Upper lobe of right lung (tissue), 1 donor: ENCODE measurements around the gene SLC8B1. TPM values are rescaled to one million over a fixed set of nuclear protein-coding genes. Genes with fewer than 3 reads are reported as not detected.

Experiments used
- ATAC-seq: fragments of 200-7000 bp; cut with Tn5 transposase; one replicate; pipeline ENCODE4 v1.9.1; 2020; ENCODE audit warnings: mild to moderate bottlenecking, moderate library complexity
- DNase-seq: peaks from one replicate; pipeline ENCODE4 v3.0.0-alpha.2; 2020
- H3K27ac ChIP-seq: fragments of 200-600 bp; one replicate; pipeline ENCODE4 v1.8.0; 2022
- H3K27me3 ChIP-seq: fragments of 200-600 bp; one replicate; pipeline ENCODE4 v1.8.0; 2022; ENCODE audit warnings: mild to moderate bottlenecking
- H3K36me3 ChIP-seq: fragments of 200-600 bp; one replicate; pipeline ENCODE4 v1.8.0; 2022
- H3K4me1 ChIP-seq: fragments of 200-600 bp; one replicate; pipeline ENCODE4 v1.8.0; 2022
- H3K4me3 ChIP-seq: fragments of 200-600 bp; one replicate; pipeline ENCODE4 v1.8.0; 2022; ENCODE audit warnings: mild to moderate bottlenecking
- H3K9me3 ChIP-seq: fragments of 200-600 bp; one replicate; pipeline ENCODE4 v1.8.0; 2022
- CTCF ChIP-seq: fragments of 200-600 bp; IDR thresholded peaks from one replicate; pipeline ENCODE4 v1.8.0; 2022; ENCODE audit warnings: antibody characterized with exemption
- intact Hi-C: fragments of 100-400 bp; cut with DNase I; formaldehyde crosslinking; loops from one replicate; pipeline ENCODE4 v1.11.0; 2022
- total RNA-seq: library from RNA; stranded (reverse); fragmentation: NEBNext Ultra II Directional; extraction: Animal tissue kit (Norgen Biotek cat#: 25700); gene quantifications from one replicate; pipeline ENCODE4 v1.2.1, GENCODE V29; 2021
- donor health status: DM: no; HTN: yes; CAD: no; lungs with severe emphysema.

SLC8B1 gene
- total RNA-seq, 1 donor from 2014 or later = 42.8 TPM

GRCh38 chr12:113278141-113278540 lies 56.8 kb downstream of the SLC8B1 start:
- Histone ChIP-seq H3K4me1 (peaks cover 3% of the 10 kb centered on the region), H3K36me3 (peaks cover 63% of the 10 kb centered on the region), H3K27me3 (no peaks in the 10 kb centered on the region), H3K27ac (no peak overlapping the region), H3K4me3 (no peak overlapping the region), H3K9me3 (no peaks in the 10 kb centered on the region)
- ATAC-seq (no peak), DNase-seq (peak; percentile 20)
- intact Hi-C loops = no loop called here
- no peak for TF ChIP-seq CTCF

GRCh38 chr12:113277511-113277910 lies 57.4 kb downstream of the SLC8B1 start:
- intact Hi-C loops = no loop called here
- Histone ChIP-seq H3K36me3 (peaks cover 69% of the 10 kb centered on the region), H3K27me3 (no peaks in the 10 kb centered on the region), H3K27ac (no peak overlapping the region), H3K9me3 (no peaks in the 10 kb centered on the region), H3K4me1 (peaks cover 9% of the 10 kb centered on the region), H3K4me3 (no peak overlapping the region)
- ATAC-seq = no peak
- no peak for TF ChIP-seq CTCF
- DNase-seq = peak; percentile 52

- peaks cover 69% of the 10 kb centered on the region for H3K36me3 ChIP-seq
- no peak for TF ChIP-seq CTCF
- peak; percentile 40 for DNase-seq
- no peak for ATAC-seq
- no peak overlapping the region for H3K4me3 ChIP-seq
- H3K27me3 ChIP-seq = no peaks in the 10 kb centered on the region
- peaks cover 14% of the 10 kb centered on the region for H3K4me1 ChIP-seq
- no peaks in the 10 kb centered on the region for H3K9me3 ChIP-seq
- intact Hi-C loops = no loop called here
- H3K27ac ChIP-seq = no peak overlapping the region
Observed at GRCh38 chr12:113276946-113277500, 57.9 kb downstream of the SLC8B1 start.

- intact Hi-C loops = no loop called here
- Histone ChIP-seq H3K27ac (no peak overlapping the region), H3K27me3 (no peaks in the 10 kb centered on the region), H3K4me3 (no peak overlapping the region), H3K36me3 (peaks cover 69% of the 10 kb centered on the region), H3K4me1 (peaks cover 21% of the 10 kb centered on the region), H3K9me3 (no peaks in the 10 kb centered on the region)
- ATAC-seq = no peak
- peak; percentile 35 for DNase-seq
- TF ChIP-seq CTCF = no peak
Observed at GRCh38 chr12:113276306-113276705, 58.6 kb downstream of the SLC8B1 start.

GRCh38 chr12:113274848-113275247 lies 60.1 kb downstream of the SLC8B1 start:
- intact Hi-C loops = no loop called here
- no peaks in the 10 kb centered on the region for H3K27me3 ChIP-seq
- DNase-seq = no peak
- TF ChIP-seq CTCF = no peak
- H3K4me3 ChIP-seq = no peak overlapping the region
- peaks cover 70% of the 10 kb centered on the region for H3K36me3 ChIP-seq
- no peaks in the 10 kb centered on the region for H3K9me3 ChIP-seq
- H3K4me1 ChIP-seq = peaks cover 26% of the 10 kb centered on the region
- no peak for ATAC-seq
- H3K27ac ChIP-seq = no peak overlapping the region
